ENCODE measurements around the gene CCNY.
"Not testable (repeated sequence)": the region's sequence is repeated elsewhere in the genome, so short reads cannot be mapped to it uniquely, and the experiment has no call there.

CCNY gene

DNA sequence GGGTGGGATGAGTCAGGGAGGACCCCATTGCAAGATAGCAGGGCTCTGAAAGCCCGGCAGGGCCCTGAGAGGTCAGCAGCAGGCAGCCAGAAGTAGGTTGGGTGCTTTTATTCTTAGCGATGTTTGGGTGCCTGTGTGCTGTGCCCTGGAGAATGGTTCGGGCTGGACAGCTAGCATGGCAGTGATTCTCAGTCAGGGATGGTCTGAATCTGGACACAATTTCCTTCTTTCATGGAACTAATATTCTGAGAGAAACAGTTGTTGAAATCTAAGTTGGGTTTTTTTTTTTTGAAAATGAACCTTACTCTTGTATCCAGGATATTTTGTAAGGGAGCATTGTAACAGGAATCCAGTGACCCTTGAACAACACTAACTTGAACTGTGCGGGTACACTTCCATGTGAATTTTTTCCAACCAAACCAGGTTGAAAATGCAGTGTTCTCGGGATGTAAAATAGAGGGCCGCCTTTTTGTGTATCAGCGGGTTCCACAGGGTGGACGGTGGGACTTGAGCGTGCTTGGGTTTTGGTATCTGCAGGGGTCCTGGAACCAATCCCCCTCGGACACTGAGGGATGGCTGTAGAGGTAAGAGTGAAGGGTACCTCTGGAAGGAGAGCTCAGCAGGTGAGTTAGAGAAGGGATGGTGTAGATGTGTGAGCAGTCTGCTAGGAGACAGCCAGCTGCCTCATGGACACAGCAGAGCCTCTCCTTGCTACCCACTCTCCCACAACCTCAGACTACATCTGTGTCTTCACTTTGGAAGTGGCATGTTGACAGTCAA, 12.5 kb downstream of the CCNY start:
- H3K4me3 ChIP-seq (ENCODE audit: low read depth, low read length) = no peak overlapping the region
- TF ChIP-seq CTCF (IDR thresholded peaks at IDR 0.05; ENCODE audit: low read depth, low read length, missing control alignments) = no peak
- no peak for DNase-seq (ENCODE audit: low read depth)

DNA sequence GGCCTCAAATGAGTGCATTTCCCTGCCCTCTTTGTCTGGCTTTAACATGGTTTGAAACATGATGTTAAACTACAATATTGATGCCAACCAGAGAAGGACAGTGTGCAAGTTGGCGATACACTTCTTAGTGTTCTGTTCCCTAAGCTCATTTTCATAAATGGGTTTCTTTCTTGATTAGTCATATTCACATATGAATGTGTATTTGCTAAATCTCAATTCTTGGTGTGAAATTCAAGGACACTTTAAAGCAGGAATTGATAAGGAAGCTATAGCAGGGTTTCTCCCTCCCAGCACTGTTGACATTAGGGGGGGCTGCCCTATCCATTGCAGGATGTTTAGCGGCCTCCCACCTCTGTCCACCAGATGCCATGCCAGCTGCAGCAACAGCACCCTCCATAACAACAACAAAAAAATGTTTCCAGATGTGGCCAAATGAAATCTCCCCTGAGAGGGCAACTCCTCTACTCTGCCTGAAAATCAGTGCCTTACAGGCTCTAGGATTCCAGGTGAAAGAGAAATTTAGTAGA, 13.1 kb downstream of the CCNY start:
- DNase-seq (ENCODE audit: low read depth) = no peak
- no peak overlapping the region for H3K4me3 ChIP-seq (ENCODE audit: low read depth, low read length)
- no peak for TF ChIP-seq CTCF (IDR thresholded peaks at IDR 0.05; ENCODE audit: low read depth, low read length, missing control alignments)

GRCh38 chr10:35351021-35351420, 14.7 kb downstream of the CCNY start:
- TF ChIP-seq CTCF (IDR thresholded peaks at IDR 0.05; ENCODE audit: low read depth, low read length, missing control alignments) = no peak
- no peak for DNase-seq (ENCODE audit: low read depth)
- no peak overlapping the region for H3K4me3 ChIP-seq (ENCODE audit: low read depth, low read length)

- no peak for TF ChIP-seq CTCF (IDR thresholded peaks at IDR 0.05; ENCODE audit: low read depth, low read length, missing control alignments)
- no peak overlapping the region for H3K4me3 ChIP-seq (ENCODE audit: low read depth, low read length)
- no peak for DNase-seq (ENCODE audit: low read depth)
Observed at GRCh38 chr10:35352097-35352496, 15.8 kb downstream of the CCNY start.

DNA sequence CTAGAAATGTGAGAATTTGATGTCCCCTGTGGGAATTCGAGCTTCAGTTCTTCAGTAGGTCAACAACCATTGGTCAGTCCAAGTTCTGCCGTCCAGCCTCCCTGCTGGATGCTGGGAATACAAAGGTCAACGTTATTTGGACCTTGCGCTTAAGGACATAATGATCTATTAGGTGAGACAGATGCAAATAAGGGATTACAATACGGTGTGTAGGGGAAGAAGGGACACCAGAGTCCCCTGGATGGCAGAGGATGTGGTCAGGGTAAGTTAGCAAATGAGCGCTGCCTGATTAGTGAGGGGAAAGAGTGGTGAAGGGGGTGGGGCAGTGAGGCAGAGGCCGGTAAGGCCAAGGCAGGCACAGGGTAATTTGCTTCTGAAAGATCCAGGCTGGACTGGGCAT, 16.2 kb downstream of the CCNY start:
- no peak for TF ChIP-seq CTCF (IDR thresholded peaks at IDR 0.05; ENCODE audit: low read depth, low read length, missing control alignments)
- no peak for DNase-seq (ENCODE audit: low read depth)
- H3K4me3 ChIP-seq (ENCODE audit: low read depth, low read length) = no peak overlapping the region

- no peak for TF ChIP-seq CTCF (IDR thresholded peaks at IDR 0.05; ENCODE audit: low read depth, low read length, missing control alignments)
- H3K4me3 ChIP-seq (ENCODE audit: low read depth, low read length) = no peak overlapping the region
- DNase-seq (ENCODE audit: low read depth) = no peak
Observed at GRCh38 chr10:35353395-35353794, 17.1 kb downstream of the CCNY start.

- no peak overlapping the region for H3K4me3 ChIP-seq (ENCODE audit: low read depth, low read length)
- DNase-seq (ENCODE audit: low read depth) = no peak
- TF ChIP-seq CTCF (IDR thresholded peaks at IDR 0.05; ENCODE audit: low read depth, low read length, missing control alignments) = no peak
Observed at GRCh38 chr10:35353805-35354204, 17.5 kb downstream of the CCNY start.

DNA sequence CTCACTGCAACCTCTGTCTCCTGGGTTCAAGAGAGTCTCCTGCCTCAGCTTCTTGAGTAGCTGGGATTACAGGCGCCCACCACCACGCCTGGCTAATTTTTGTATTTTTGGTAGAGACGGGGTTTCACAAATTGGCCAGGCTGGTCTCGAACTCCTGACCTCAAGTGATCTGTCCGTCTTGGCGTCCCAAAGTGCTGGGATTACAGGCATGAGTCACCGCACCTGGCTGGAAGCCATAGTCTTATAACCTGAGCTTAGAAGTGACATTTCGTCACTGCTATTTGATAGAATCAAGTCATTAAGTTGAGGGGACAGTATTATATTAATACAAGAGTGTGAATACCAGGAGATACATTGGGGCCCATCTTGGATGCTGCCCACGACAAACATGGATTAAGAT, 17.9 kb downstream of the CCNY start:
- not testable (repeated sequence) for H3K4me3 ChIP-seq (ENCODE audit: low read depth, low read length); DNase-seq (ENCODE audit: low read depth)

Measured in GM12864 (cell line).